NCI-H526 (cell line): ENCODE measurements around the gene ADCY5.

ENCODE experiments used
- DNase-seq, 2 experiments: peaks; one replicate each; lab custom pipeline; 2025; lab: John Stamatoyannopoulos, UW

Gene ADCY5

DNA sequence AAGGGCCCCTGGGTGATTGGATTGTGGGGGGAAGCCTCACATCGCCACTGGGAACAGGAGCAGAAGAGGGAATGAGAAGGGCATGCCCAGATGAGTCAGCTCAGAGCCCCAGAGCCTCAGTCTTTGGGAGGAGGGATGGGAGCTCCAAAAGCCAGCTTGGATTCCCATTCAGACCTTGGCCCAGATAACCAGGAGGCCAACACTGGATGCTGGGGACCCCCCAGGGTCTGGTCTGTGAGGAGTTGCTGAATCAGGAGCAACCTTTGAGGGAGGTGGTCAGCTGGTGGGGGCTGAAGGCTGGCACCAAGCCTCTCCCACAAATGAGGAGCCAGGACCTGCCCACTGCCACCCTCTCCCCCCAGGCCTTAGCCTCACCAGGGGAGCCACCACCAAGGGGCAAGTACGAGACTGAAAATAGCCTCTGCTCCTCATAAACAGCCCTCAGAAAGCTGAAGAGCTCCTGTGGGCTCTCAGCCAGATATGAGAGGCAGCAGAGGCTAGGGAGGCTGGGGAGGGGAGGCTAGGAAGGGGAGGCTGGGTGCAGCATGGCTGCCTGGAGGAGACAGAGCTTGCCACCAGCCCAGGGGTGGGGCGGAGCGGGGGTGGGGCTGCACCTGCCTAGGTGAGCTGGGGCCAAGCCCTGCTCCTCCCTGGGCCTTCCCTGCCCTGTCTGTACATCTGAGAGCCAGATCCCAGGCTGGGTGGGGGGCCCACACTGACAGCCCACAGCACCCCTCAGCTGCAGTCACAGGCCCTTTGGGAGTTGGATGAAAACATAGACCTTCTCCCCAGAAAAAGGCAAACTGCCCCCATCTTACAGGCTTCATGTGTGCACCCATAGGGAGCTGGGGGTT lies 147.3 kb downstream of the ADCY5 start:
- DNase-seq = no peak

DNA sequence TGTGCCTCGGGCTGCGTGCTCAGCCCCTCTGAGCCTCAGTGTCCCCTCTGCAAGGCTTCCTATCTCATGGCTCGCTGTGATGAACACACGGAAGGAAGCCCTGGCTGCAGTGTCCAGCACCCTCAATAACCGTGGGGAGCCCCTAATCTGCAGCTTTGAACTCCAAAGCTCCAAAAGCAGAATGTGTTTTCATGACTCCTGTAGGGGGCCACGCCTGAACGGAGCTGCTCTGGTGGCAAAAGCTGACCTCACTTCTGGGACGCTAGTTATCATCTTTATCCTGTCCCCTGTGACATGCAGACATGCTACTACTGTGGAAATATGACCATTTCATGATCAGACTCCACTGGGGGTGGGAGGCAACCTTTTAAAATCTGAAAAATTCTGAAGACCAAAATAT lies 148.3 kb downstream of the ADCY5 start:
- no peak for DNase-seq

DNA sequence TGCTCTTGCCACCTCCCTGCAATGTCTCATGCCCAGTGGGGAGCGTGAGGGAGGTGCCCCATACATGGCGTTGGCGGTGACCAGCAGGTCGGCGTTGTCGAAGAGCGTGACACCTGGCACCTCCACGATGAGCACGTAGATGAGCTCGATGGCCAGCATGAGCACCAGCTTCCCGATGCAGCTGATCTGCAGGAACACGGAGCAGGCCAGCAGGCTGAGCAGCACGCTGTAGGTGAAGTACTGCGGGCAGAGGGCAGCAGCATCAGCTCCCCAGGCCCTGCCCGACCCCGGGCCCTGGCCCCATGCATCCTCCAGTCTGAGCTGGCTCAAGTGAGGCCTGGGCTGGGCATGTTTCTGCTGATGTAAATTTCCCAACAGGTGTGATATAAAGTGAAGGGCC lies 148.8 kb downstream of the ADCY5 start:
- no peak for DNase-seq

DNA sequence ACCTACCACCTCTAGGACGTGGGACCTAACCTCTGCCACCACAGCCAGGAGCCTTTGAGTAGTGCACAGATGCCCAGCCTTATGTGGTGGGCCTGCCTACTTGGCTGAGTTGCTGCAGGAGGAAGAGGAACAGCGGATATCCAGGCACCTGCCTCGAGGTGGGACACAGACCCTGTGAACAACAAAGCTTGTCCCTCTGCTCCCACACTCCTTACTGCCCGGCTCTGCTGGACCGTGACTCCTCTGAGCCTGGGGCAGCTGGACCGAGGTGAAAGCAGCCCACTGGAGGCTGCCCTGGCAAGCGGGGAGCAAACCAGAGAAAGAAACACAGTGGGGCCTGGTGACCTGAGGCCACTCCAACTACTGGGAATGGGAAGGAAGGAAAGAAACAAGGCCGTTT lies 149.3 kb downstream of the ADCY5 start:
- DNase-seq = no peak

DNA sequence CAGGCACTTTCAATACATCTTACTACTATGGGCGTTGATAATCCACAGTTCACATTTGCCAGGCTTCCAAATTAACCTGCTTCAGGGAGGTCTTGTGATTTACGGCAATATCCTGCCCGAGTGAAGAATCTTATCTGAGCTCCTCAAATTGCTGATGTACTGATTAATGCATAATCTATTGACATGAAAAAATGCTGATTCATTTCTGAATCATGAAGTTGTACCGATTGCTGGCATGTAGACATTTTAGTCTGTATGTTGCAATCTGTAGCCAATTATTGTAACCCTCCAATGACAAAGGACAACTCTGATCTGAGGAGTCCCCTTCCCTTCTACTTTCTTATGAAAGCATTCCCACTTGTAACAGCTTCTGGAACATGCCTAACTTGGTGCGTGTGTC lies 150.0 kb downstream of the ADCY5 start:
- DNase-seq = no peak

DNA sequence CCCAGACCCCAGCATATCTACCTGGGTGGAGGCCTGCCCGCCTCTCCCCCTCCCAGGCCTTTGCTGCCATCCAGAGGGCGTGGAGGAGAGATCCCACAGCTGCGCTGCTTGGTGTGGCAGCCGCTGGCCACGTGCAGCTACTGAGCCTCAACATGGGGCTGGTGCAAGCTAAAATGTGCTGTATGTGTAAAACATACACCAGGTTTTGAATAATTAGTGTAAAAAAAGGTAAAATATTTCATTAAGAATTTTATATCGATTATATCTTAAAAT lies 151.3 kb downstream of the ADCY5 start:
- DNase-seq = peak in 1 of 2 experiments; percentile 42

DNA sequence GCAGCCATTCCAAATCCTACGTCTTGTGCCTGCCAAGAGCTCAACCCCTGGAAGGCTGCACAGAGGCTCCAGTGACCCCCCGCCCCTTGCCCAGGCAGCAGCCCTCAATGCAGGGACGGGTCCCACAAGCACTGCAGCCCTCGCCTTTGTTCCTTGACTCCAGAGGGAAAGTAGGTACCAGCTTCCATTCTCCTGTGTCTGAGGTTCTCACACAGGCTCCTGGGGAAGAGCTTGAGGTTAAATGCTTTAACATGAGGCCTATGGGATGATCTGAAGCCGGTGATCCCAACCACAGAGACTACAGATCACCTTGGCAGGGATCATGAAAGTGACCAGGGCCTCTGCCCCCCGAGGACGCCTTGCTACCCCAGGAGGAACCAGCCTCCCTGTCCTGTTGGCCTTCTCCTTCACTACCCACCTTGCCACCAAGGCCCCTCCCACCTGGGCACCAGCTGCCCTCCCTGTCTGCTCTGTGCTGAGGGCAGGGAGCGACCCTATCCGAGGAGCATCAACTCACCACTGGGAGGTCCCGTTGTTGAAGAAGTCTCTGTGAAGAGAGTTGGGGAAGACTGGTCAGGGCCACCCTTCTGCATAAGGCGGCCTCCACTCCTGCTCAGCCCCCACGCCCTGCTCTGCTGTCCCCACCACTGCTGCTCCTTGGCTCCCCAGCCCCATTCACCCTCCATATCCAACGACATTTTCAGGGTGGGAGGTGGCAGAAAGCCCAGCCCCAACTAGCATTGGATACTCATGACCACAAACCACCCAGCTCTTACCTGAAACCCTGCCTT lies 151.9 kb downstream of the ADCY5 start:
- no peak for DNase-seq

DNA sequence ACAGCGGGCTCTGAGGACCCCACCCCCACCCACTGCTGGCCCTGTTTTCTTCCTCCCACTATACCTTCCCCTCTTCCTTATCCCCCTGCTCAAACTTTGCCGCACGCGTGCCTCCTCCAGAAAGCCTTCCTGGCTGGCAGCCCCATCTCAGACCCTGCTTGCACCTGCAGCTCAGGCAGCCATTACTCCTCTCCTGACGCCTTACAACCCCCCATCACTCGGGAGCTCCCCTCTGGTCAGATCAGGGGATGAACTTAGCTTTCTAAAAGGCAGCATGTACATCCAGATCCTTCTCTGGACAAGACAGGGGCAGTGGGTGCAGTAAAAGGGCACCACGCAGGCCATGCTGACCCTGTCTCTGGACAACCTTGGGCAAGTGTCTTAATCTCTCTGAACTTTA lies 152.6 kb downstream of the ADCY5 start:
- DNase-seq = no peak

DNA sequence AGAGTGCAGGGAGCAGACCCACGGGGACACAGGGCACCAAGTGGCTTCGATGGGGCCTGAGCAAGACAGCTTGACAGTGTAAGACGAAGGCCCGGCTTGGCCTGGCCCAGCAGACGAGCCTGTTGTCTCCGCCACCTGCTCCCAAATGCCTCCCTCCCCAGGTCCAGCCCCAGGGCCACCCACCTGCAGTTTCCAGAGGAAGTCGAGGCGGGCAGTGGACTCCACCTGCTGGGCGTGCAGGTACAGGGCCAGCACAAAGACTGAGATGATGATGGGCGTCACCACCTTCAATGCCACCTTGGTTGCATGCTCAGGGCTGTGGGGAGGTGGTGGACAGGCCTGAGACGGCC lies 153.0 kb downstream of the ADCY5 start:
- DNase-seq = no peak

DNA sequence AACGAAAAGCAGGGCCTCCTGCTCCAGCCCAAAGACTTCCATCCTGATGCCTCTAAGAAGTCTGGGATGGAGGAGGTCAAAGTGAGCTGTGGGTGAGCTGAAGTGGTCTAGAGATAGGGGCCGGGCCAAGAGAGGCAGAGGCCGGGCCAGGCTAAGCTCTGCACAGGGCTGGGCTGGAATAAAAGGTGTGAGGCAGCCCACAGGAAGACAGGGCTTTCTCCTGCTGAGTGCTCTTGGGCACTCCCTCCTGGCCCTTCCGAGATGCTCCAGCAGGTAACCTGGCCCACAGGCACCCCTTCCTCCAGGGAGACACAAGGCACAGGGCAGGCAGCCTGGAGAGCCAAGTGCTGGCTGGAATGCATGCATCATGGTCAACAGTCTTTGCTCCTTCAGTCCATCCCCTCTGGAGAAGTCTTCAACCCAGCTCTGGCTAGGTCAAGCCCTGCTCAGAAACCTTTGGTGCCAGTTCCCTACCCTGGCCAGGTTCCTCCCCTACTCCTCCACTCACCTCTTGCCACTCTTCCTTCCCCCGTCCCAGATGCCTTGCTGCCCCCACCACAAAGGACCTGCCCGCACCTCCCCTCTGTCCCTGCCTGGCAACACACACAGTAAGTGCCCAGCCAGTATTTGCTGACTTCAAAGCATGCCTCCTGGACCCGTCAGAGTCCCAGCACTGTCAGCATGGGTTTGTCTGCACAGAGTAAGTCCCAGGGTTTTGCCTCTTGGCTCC lies 153.6 kb downstream of the ADCY5 start:
- no peak for DNase-seq

DNA sequence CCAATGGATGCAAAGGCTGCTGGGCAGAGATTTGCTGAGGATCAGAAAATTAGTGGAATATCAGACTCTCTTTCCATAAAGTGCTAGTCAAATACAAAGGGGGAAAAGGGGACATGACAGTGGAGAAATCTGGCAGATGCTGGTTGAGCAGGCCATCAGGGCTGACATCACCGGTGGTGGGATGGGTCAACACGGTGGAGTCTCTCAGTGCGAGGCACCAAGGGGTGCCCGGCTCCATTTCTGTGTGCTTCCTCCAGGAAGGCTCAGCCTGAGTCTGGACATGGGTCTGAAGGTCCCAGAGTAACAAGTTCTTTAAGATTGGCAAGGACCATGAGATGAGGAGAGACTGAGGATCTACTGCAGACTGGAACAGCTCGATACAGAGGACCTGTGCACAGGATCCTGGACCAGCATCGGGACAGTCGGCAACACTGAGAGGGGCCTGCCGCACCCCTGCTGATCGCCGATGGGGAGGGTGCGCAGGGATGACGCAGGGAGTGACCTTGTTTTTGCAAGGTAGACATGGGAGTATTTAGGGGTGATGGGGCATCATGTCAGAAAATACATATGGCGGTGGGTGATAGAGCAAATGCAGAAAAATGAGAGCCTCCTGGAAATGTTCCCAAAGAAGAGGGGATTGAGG lies 154.5 kb downstream of the ADCY5 start:
- DNase-seq = no peak

DNA sequence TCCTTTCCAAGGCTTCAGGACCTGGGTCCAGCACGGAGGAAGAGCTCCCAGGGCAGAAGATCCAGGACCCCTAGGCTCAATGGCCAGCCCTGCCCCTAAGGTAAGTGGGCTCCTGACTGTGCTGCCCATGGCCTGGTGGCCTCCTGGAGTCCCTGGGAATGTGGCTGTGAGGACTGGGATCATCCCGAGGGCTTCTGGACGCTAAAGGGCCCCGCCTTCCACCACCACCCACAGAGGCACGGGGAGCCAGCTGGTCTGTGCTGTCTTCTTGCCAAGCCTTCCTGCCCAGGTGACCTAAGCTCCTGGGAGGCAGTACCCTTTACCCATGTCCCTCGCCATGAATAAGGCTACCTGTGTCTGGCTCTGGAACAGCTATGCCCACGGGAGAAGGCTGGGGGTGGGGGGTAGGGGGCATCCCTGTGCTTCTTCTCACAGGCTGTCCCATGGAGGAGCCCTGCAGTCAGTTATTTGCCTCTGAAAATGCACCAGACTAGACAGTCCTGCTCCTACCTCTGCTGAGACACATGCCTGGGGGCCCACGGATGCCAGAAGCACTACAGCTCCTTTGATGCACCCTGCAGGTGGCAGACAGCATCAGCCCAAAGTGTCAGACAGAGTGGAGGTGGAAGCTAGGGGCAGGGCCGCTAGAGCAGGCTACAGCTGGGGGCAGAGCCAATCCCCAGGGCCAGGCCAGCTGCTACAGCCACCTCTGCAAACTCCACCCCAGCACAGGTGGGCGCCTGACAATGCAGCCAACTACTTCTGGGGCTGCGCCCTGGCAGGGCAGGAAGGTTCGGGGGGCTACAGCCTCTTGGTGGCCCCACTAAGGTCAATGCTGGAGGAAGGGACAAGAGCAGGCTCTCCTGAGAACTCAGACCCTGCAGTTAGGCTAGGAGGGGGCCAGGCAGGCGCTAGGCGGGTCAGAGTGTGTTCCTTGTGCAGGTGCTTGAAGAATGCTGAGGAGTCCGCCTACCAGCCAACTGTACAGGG lies 156.3 kb downstream of the ADCY5 start:
- DNase-seq = no peak

DNA sequence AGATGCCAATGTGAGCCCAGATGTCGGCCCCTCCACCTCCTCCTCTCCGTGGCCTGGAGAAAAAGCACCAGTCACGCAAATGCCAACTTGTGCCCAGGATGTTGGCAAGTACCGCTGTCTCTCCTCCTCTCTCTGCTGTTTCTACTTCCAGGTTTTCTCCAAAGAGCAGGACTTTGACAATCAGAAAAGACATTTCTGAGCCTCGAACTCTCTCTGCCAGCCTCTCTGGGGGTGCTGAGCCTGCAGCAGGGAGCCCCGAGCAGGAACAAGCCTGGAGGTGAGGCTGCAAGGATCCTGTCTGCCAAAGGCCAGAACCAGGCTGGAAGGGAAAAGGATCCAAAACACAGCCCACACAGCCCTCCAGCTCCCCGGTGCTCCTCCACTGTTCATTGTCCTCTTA lies 157.5 kb downstream of the ADCY5 start:
- no peak for DNase-seq

DNA sequence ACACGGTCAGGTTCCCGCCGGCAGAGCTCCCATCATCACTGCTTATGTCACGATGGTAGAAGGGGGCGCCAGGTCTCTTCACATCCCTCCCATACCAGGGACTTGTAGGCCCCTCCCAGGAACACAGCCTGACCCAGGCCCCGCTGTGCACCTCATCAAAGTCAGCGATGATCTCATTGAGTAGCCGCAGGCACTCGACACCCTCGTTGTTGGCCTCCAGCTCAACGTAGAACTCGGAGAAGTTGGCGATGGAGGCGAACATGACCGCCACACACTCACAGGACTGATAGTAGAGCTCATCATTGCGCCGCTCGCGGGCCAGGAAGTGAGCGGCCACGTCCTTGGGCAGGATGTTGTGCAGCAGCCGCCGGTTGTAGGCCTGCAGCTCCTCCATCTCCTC lies 157.9 kb downstream of the ADCY5 start:
- no peak for DNase-seq

DNA sequence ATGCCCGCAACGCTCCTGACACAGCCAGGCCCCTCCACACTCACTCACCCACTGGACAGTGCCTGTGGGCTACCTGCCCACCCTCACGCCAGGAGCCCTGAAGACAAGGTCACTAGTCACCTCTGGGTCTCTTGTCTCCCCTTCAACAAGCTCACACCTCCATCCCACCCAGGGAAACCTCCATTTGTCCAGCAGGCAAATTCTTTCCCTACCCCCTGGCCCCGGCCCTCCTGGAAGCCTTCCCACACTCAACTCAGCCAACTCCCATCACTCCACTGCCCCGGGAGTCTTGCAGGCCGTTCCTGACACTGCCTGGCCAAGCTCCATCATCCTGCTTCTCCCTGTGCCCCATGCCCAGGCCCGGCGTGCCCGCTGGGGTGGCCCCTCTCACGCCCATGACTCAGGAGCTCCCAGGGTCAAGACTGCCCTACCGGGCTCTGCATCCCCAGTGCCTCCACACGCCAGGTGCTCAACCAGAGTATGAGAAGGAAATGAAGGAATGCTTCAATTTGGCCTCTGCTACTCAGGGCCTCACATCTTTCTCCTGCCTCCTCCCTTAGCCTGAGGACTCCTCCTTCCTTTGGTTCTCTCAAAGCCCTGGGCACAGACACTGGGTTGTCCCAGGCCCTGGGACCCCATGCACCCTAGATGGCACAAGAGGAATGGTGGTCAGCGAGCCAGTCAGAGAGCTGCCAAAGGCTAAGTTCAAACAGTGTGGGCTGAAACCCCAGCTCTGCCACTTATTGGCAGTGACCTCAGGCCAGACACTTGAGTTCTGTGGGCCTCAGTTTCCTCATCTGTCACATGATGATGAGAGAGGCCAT lies 158.6 kb downstream of the ADCY5 start:
- DNase-seq = no peak

DNA sequence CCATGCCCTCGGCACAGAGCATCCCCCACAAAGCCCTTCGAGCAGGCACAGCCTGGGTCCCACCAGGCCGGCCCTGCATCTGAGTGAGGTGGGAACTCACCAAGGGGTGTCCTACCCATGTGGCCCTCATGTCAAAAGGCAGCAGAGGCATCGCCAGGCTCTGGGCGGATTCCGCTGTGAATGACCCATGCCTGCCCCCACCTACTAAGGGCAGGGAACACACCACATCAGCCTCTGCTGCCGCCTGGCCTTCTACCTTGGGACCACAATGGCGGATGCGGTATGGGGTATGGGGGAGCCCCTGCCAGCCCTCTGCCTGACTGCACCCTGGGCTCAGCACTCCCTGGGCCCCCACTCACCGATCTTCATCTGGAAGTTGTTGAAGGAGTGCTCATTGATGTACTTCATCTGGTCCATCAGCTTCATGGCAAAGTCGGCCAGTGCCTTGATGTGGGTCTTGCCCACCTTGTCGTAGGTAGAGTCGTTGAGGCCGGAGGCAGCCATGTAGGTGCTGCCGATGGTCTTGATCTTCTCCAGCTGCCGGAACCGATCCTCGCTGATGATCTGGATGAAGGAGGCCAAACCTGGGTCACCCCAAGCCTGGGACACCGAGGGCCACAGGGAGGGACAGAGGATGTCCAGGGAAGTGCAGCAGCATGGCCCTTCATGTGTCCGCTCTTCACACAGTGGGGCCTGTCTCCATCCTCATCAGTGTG lies 159.3 kb downstream of the ADCY5 start:
- no peak for DNase-seq

DNA sequence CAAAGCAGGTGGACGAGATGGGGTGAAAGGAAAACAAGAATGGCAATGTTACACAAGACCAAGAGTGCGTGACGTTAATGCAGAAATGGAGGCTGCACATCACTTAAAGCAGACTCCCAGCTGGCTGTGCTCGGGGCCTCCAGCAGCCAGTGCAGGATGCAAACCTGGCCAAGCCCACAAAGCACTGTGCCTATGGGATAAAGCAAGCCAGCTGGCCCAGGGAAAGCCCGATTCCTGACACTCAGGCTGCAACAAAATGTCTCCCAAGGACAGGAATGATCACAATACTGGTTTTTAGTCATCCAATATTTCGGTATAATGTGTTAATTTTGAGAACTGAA lies 161.0 kb downstream of the ADCY5 start:
- DNase-seq = no peak

DNA sequence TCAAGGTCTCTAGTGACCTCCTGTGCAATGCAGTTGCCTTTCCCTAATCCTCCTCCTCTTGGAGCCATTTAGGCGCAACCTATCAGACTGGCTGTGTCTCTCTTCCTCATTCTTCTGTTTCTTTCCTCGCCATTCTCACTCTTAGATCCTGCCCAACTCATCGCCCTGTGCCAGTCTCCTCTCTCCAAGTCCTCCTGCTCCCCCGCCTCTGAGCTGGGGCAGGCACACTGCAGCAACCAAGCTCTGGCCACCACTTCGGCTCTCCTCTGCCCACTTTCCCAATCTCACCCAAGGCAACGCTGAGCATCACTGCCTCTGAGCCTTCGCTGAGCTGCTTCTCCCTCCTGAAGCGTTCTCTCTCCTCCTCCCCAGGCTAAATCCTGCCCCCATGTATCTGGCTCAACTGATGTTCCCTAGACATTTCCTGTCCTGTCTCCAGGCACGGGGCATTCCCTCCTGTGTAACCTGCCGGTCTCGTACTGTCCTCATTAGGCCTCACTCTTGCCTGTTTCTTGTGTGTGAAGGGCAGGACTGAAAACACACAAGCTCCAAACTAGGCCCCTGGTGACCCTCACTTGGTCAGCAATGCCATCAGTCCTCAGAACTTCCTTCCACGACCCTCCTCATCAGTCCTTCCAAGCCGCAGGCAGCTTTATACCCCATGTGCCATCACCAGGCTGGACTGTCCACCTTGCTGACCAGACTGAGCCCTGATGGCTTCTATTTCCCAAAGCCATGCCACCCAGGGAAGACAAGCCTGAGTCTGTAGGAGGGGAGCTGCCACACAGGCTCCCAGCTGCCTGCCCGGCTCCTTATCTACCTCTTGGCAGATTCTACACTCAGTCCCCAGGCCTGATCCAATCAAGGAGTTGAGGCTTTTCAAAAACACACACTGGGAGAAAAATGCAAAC lies 161.6 kb downstream of the ADCY5 start:
- DNase-seq = no peak
